ENCODE measurements around the gene DNAJC5. TPM values are rescaled to one million over a fixed set of nuclear protein-coding genes. Genes with fewer than 3 reads are reported as not detected.

DNAJC5 gene
- total RNA-seq, 2 donors from 2014 or later = 55.3 to 79.4 TPM

GRCh38 chr20:63881451-63882226 lies 13.3 kb upstream of the DNAJC5 start:
- intact Hi-C loops (cut with DNase I, micrococcal nuclease) = no loop called here
- peak; percentile 32 for ATAC-seq
- no peak for DNase-seq

GRCh38 chr20:63882257-63883200 lies 12.4 kb upstream of the DNAJC5 start:
- intact Hi-C loops (cut with DNase I, micrococcal nuclease) = no loop called here
- DNase-seq (no peak), ATAC-seq (peak; percentile 59)

- intact Hi-C loops (cut with DNase I, micrococcal nuclease) = no loop called here
- ATAC-seq (no peak), DNase-seq (no peak)
Observed at GRCh38 chr20:63883201-63883593, 11.7 kb upstream of the DNAJC5 start.

GRCh38 chr20:63884506-63885263 lies 10.2 kb upstream of the DNAJC5 start:
- intact Hi-C loops (cut with DNase I, micrococcal nuclease) = no loop called here
- no peak for ATAC-seq
- no peak for DNase-seq

GRCh38 chr20:63885264-63886053 lies 9.5 kb upstream of the DNAJC5 start:
- ATAC-seq = peak; percentile 57
- intact Hi-C loops (cut with DNase I, micrococcal nuclease) = no loop called here
- no peak for DNase-seq

GRCh38 chr20:63886054-63886419 lies 8.9 kb upstream of the DNAJC5 start:
- DNase-seq = no peak
- intact Hi-C loops (cut with DNase I, micrococcal nuclease) = no loop called here
- ATAC-seq = no peak

GRCh38 chr20:63886921-63887320 lies 8.0 kb upstream of the DNAJC5 start:
- ATAC-seq (no peak), DNase-seq (no peak)
- intact Hi-C loops (cut with DNase I, micrococcal nuclease) = no loop called here

GRCh38 chr20:63889241-63890200 lies 5.4 kb upstream of the DNAJC5 start:
- ATAC-seq = peak; percentile 48
- intact Hi-C loops (cut with DNase I, micrococcal nuclease) = no loop called here
- no peak for DNase-seq

- DNase-seq = no peak
- no peak for ATAC-seq
- intact Hi-C loops (cut with DNase I, micrococcal nuclease) = no loop called here
Observed at GRCh38 chr20:63890201-63890576, 4.7 kb upstream of the DNAJC5 start.

- ATAC-seq (no peak), DNase-seq (no peak)
- intact Hi-C loops (cut with DNase I, micrococcal nuclease) = no loop called here
Observed at GRCh38 chr20:63890616-63891015, 4.3 kb upstream of the DNAJC5 start.

GRCh38 chr20:63891061-63892002 lies 3.6 kb upstream of the DNAJC5 start:
- intact Hi-C loops (cut with DNase I, micrococcal nuclease) = no loop called here
- ATAC-seq = no peak
- no peak for DNase-seq

- DNase-seq = no peak
- ATAC-seq = no peak
- intact Hi-C loops (cut with DNase I, micrococcal nuclease) = no loop called here
Observed at GRCh38 chr20:63892402-63892801, 2.5 kb upstream of the DNAJC5 start.

- DNase-seq (no peak), ATAC-seq (no peak)
- intact Hi-C loops (cut with DNase I, micrococcal nuclease) = no loop called here
Observed at GRCh38 chr20:63893999-63894357, 948 bp upstream of the DNAJC5 start.

- DNase-seq (peak in 1 of 2 donors; percentile 28), ATAC-seq (no peak)
- intact Hi-C loops (cut with DNase I, micrococcal nuclease) = no loop called here
Observed at GRCh38 chr20:63895202-63895951, 451 bp downstream of the DNAJC5 start.

GRCh38 chr20:63895952-63896263 lies 982 bp downstream of the DNAJC5 start:
- no peak for ATAC-seq
- DNase-seq = no peak

More at GRCh38 chr20:63895952-63896263, 982 bp downstream of the DNAJC5 start:
- intact Hi-C loops (cut with DNase I, micrococcal nuclease) = no loop called here
